Natural killer cell treated with Interleukin-12 subunit alpha and Interleukin-12 subunit beta and Interleukin-15 and Interleukin-18, amount 100 ng/mL, for 72 hours (primary cell): ENCODE measurements around the gene PTPN11. TPM values are rescaled to one million over a fixed set of nuclear protein-coding genes. Genes with fewer than 3 reads are reported as not detected.
"Not testable (repeated sequence)": the region's sequence is repeated elsewhere in the genome, so short reads cannot be mapped to it uniquely, and the experiment has no call there.

ENCODE experiments used
- ATAC-seq, 2 donors: fragments of 150-1000 bp; cut with Tn5 transposase in 1 of 2; sonication (Bioruptor Pico), chemical (Tn5 transposase) in 1 of 2; 2 replicates each; pipeline ENCODE4 v1.10.0; 2021
- DNase-seq: peaks from one replicate; pipeline ENCODE4 v3.0.0; 2022; ENCODE audit warnings: low spot score
- H3K27ac Mint-ChIP-seq, 2 donors: 1 replicate in 1 of 2; 2 replicates in 1 of 2; pipeline ENCODE4 v1.8.0; 2022; ENCODE audit warnings: mixed read lengths in 2 of 2, mild to moderate bottlenecking in 1 of 2, moderate library complexity in 1 of 2
- H3K27me3 Mint-ChIP-seq, 2 donors: 1 replicate in 1 of 2; 2 replicates in 1 of 2; pipeline ENCODE4 v1.8.0; 2022; ENCODE audit warnings: mixed read lengths in 2 of 2
- H3K36me3 Mint-ChIP-seq: one replicate; pipeline ENCODE4 v1.8.0; 2022; ENCODE audit warnings: mixed read lengths
- H3K4me1 Mint-ChIP-seq, 2 donors: 1 replicate in 1 of 2; 2 replicates in 1 of 2; pipeline ENCODE4 v1.8.0; 2022; ENCODE audit warnings: low read depth in 2 of 2, mixed read lengths in 2 of 2, mild to moderate bottlenecking in 1 of 2
- H3K4me3 Mint-ChIP-seq: one replicate; pipeline ENCODE4 v1.8.0; 2022; ENCODE audit warnings: mixed read lengths
- H3K9me3 Mint-ChIP-seq: 2 replicates; pipeline ENCODE4 v1.8.0; 2022; ENCODE audit warnings: mixed read lengths
- total RNA-seq, 2 donors: library from RNA; stranded (reverse); gene quantifications; one replicate each; pipeline ENCODE4 v1.2.3, GENCODE V29; 2022

The PTPN11 gene
- total RNA-seq, 2 donors from 2014 or later, result 107 to 135 TPM

DNA sequence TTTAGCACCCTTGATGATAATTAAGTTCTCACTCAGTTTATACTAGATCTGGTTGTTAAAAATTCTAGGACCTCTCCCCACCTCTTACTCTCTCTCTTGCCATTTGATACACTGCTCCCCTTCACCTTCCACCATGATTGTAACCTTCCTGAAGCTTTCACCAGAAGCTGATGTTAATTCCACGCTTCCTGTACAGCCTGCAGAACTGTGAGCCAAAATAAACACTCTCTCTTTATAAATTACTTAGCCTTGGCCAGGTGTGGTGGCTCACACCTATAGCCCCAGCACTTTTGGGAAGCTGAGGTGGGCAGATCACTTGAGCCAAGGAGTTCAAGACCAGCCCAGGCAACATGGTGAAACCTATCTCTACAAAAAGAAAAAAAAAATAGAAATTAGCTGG is 25.4 kb upstream of the PTPN11 start:
- Mint-ChIP-seq H3K4me1 (no peaks in the 10 kb centered on the region), H3K27me3 (peaks cover 0 to 4% of the 10 kb centered on the region in 2 donors), H3K27ac (no peak overlapping the region), H3K36me3 (no peaks in the 10 kb centered on the region), H3K9me3 (no peaks in the 10 kb centered on the region), H3K4me3 (no peak overlapping the region)
- ATAC-seq (no peak), DNase-seq (no peak)

GRCh38 chr12:112401054-112401453 is 17.7 kb upstream of the PTPN11 start:
- peaks cover 9% of the 10 kb centered on the region for H3K36me3 Mint-ChIP-seq
- no peak overlapping the region for H3K4me3 Mint-ChIP-seq
- no peak for ATAC-seq
- DNase-seq, result no peak
- no peaks in the 10 kb centered on the region for H3K9me3 Mint-ChIP-seq
- no peaks in the 10 kb centered on the region for H3K27me3 Mint-ChIP-seq
- H3K27ac Mint-ChIP-seq, result no peak overlapping the region
- H3K4me1 Mint-ChIP-seq, result peaks cover 5% of the 10 kb centered on the region in 2 donors

GRCh38 chr12:112401903-112402498 is 16.7 kb upstream of the PTPN11 start:
- H3K4me1 Mint-ChIP-seq, result peaks cover 10 to 12% of the 10 kb centered on the region in 2 donors
- H3K27me3 Mint-ChIP-seq, result no peaks in the 10 kb centered on the region
- no peak for DNase-seq
- H3K36me3 Mint-ChIP-seq, result peaks cover 16% of the 10 kb centered on the region
- ATAC-seq, result no peak
- no peaks in the 10 kb centered on the region for H3K9me3 Mint-ChIP-seq
- H3K27ac Mint-ChIP-seq, result no peak overlapping the region
- no peak overlapping the region for H3K4me3 Mint-ChIP-seq

- Mint-ChIP-seq H3K27ac (peak overlapping the region in 1 of 2 donors; percentile 99), H3K27me3 (no peaks in the 10 kb centered on the region), H3K4me3 (peak overlapping the region; percentile 99), H3K9me3 (no peaks in the 10 kb centered on the region), H3K36me3 (peaks cover 35% of the 10 kb centered on the region), H3K4me1 (peaks cover 38 to 39% of the 10 kb centered on the region in 2 donors)
- ATAC-seq, result no peak
- DNase-seq, result no peak
Observed at GRCh38 chr12:112406519-112407488, 11.9 kb upstream of the PTPN11 start.

DNA sequence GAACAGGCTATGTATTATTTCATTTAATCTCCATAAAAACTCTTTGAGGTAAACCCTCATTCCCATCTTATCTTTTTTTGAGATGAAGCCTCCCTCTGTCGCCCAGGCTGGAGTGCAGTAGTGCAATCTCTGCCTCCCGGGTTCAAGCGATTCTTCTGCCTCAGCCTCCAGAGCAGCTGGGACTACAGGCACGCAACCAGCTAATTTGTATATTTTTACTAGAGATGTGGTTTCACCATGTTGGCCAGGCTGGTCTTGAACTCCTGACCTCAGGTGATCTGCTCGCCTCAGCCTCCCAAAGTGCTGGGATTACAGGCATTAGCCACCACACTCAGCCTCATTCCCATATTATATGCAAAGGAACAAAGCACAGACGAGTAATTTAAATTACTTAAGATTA is 11.1 kb upstream of the PTPN11 start:
- Mint-ChIP-seq H3K4me1 (peaks cover 38 to 39% of the 10 kb centered on the region in 2 donors), H3K27ac (peak overlapping the region; percentile 99), H3K36me3 (peaks cover 35% of the 10 kb centered on the region), H3K4me3 (peak overlapping the region; percentile 99)
- H3K9me3 Mint-ChIP-seq, ATAC-seq, DNase-seq, H3K27me3 Mint-ChIP-seq: not testable (repeated sequence)

DNA sequence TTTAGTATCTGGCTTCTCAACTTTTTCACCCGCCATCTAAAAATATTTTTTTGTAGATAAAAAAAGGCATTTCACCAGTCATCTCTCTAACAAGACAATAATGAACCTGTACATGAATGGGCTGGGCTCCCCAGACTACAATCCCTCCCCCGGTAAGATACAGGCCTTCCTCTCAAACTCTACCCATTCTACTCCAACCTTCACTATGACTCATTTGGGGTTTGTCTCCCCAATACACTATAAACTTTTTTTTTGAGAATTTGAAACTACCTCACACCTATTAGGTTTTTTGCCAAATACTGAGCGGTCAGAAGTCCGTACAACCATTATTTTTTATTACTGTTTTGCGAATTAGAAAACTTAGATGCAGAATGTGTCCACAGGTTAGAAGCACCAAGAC is 10.1 kb upstream of the PTPN11 start:
- Mint-ChIP-seq H3K27ac (peak overlapping the region; percentile 99), H3K9me3 (no peaks in the 10 kb centered on the region), H3K4me3 (peak overlapping the region; percentile 99), H3K4me1 (peaks cover 38 to 39% of the 10 kb centered on the region in 2 donors), H3K36me3 (peaks cover 35% of the 10 kb centered on the region), H3K27me3 (no peaks in the 10 kb centered on the region)
- ATAC-seq (peak in 1 of 2 donors; percentile 54), DNase-seq (no peak)

GRCh38 chr12:112409064-112409905 is 9.5 kb upstream of the PTPN11 start, which contains the start of gene RPL6:
TSS of gene RPL6 (minus strand) at chr12:112409605. CDS start at chr12:112408656, 949 bp downstream.
- Mint-ChIP-seq H3K27ac (peak within 1 kb of the TSS; percentile 99), H3K4me1 (peaks cover 38 to 39% of the 10 kb centered on the region in 2 donors), H3K4me3 (peak within 1 kb of the TSS; percentile 99), H3K36me3 (peaks cover 35% of the 10 kb centered on the region), H3K27me3 (no peaks in the 10 kb centered on the region), H3K9me3 (no peaks in the 10 kb centered on the region)
- ATAC-seq (peak; percentile 91 to 97), DNase-seq (peak; percentile 86)

DNA sequence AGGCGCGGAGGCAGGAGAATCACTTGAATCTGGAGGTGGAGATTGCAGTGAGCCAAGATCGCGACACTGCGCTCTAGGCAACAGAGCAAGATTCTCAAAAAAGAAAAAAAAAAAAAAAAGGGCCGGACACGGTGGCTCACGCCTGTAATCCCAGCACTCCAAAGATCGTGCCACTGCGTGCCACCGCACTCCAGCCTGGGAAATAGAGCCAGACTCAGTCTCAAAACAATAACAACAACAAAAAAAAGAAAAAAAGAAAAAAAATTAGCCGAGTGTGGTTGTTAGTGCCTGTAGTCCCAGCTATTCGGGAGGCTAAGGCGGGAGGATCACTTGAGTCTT is 8.9 kb upstream of the PTPN11 start:
- no peaks in the 10 kb centered on the region for H3K27me3 Mint-ChIP-seq
- H3K36me3 Mint-ChIP-seq, result peaks cover 35% of the 10 kb centered on the region
- H3K4me1 Mint-ChIP-seq, result peaks cover 38 to 39% of the 10 kb centered on the region in 2 donors
- H3K4me3 Mint-ChIP-seq, result no peak overlapping the region
- ATAC-seq (no peak), DNase-seq (no peak)
- no peaks in the 10 kb centered on the region for H3K9me3 Mint-ChIP-seq
- peak overlapping the region; percentile 99 for H3K27ac Mint-ChIP-seq

GRCh38 chr12:112413855-112414625 is 4.7 kb upstream of the PTPN11 start:
- Mint-ChIP-seq H3K27me3 (no peaks in the 10 kb centered on the region), H3K9me3 (no peaks in the 10 kb centered on the region), H3K36me3 (peaks cover 3% of the 10 kb centered on the region), H3K4me1 (peaks cover 7 to 19% of the 10 kb centered on the region in 2 donors), H3K4me3 (no peak overlapping the region), H3K27ac (peak overlapping the region in 1 of 2 donors; percentile 23)
- DNase-seq (no peak), ATAC-seq (no peak)

DNA sequence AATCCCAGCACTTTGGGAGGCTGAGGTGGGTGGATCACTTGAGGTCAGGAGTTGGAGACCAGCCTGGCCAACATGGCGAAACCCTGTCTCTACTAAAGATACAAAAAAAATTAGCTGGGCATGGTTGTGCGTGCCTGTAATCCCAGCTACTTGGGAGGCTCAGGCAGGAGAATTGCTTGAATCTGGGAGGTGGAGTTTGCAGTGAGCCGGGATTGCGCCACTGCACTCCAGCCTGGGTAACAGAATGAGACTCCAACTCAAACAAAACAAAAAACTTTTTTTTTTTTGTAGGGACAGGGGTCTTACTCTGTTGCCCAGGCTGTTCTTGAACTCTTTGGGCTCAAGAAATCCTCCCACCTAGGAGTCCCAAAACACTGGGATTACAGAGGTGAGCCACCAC is 3.3 kb upstream of the PTPN11 start:
- H3K27me3 Mint-ChIP-seq, H3K9me3 Mint-ChIP-seq, H3K4me3 Mint-ChIP-seq, DNase-seq, ATAC-seq, H3K27ac Mint-ChIP-seq, H3K36me3 Mint-ChIP-seq: not testable (repeated sequence)
- peaks cover 12 to 17% of the 10 kb centered on the region in 2 donors for H3K4me1 Mint-ChIP-seq

DNA sequence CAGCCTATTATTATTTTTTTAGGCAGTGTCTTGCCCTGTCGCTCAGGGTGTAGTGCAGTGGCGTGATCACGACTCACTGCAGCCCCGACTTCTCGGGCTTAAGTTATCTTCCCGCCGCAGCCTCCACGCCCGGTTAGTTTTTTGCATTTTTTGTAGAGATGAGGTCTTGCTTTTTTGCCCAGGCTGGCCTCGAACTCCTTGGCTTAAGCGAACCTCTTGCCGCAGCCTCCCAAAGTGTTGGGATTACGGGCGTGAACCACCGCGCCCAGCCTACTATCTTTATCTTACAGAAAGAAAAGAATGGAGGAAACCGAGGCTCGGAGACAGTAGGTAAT is 507 bp upstream of the PTPN11 start:
- H3K4me1 Mint-ChIP-seq, result peaks cover 31 to 34% of the 10 kb centered on the region in 2 donors
- no peaks in the 10 kb centered on the region for H3K27me3 Mint-ChIP-seq
- H3K27ac Mint-ChIP-seq, result peak overlapping the region; percentile 92 to 98
- no peaks in the 10 kb centered on the region for H3K9me3 Mint-ChIP-seq
- peaks cover 6% of the 10 kb centered on the region for H3K36me3 Mint-ChIP-seq
- H3K4me3 Mint-ChIP-seq, result peak overlapping the region; percentile 93
- ATAC-seq (no peak), DNase-seq (peak; percentile 61)

DNA sequence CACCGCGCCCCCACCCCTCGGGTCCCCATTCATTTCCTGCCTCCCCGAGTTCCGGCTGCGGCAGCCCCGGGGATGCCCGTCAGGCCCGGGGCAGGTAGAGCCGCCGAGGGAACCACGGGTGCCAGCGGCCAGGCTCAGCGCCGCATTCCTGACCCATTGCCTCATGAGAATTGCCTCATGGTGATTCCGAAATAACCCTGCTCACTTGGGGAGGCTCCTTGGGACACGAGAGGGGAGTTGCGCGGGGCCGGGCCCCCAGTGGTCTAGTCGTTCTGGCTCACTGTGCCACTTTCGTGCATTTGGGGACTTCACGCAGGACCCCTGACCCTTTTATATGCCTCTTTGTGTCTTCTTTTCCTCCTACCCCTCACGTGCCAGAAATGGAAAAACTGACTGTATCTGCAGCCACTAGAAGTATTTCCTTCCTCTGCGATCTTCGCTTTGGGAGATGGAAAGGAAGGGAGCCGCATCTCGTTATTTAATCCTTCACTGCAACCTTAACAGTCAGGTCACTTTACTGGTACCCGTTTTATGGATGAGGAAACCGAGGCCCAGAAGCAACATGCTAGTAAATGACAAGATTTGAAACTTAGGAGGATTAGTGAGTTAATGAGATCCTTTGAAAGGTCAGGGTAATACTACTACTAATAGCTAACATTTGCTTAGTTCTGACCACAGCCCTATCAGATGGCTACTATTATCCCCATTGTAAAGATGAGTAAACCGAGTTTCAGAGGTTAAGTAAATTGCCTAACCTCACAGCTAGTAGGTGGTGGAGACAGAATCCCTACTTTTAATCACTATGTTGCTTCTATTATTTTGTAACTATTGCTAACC is 768 bp downstream of the PTPN11 start:
- Mint-ChIP-seq H3K27ac (peak overlapping the region; percentile 92 to 97), H3K36me3 (peaks cover 6% of the 10 kb centered on the region), H3K9me3 (no peaks in the 10 kb centered on the region), H3K4me3 (peak overlapping the region; percentile 96), H3K4me1 (peaks cover 38 to 42% of the 10 kb centered on the region in 2 donors), H3K27me3 (no peaks in the 10 kb centered on the region)
- ATAC-seq (no peak), DNase-seq (no peak)
